ENCODE measurements around the gene TOE1.

GRCh38 chr1:45331436-45332345 lies 8.3 kb upstream of the TOE1 start:
- no peak for TF ChIP-seq EZH2 (IDR thresholded peaks at IDR 0.05)
- TF ChIP-seq POLR2AphosphoS5 (IDR thresholded peaks at IDR 0.05; ENCODE audit: borderline replicate concordance, low read depth, low read length): no peak
